ENCODE measurements around the gene NRP1.
"Not testable (repeated sequence)": the region's sequence is repeated elsewhere in the genome, so short reads cannot be mapped to it uniquely, and the experiment has no call there.

The NRP1 gene

DNA sequence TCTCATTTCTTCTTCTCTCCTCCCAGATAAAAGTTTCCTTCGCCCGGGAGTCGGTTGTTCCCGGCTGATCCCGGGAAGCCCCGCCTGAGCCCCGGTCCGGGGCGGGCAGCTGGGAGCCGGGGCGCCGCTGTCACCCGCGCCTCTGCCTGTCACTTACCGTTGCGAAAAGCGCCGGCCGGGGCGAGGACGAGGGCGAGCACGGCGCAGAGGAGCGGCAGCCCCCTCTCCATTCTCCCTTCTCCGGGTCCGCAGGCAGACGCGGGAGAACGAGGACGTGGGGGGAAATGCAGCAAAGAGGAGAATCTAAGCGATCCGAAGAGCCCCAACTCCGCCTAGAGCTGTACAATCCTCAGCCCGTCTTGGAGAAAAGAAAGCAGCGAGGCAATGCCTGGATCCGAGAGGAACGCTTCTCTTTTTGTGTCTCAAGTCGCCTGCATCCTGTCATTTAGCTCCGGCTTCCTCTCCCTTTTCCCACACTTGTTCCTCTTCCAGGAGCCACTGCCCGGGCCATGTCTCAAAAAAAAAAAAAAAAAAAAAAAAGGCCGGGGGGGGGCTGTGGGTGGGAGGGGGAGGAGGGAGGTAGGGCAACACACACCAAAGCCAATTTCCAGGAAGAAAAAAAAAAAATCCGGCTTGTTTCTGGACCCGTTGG lies at the start of gene NRP1:
NRP1 (minus strand) TSS at position 515 of the 652 bp plus-strand sequence; CDS start at position 230, 285 bp downstream.
- DNase-seq, result no peak

DNA sequence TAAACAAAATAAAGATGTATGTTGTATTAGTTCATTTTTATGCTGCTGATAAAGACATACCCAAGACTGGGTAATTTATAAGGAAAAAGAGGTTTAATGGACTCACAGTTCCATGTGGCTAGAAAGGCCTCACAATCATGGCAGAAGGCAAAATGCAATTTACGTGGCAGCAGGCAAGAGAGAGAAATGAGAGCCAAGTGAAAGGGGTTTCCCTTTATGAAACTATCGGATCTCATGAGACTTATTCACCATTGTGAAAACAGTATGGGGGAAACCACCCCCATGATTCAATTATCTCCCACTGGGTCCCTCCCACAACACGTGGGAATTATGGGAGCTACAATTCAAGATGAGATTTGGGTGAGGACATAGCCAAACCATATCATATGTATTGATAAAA lies 49.7 kb upstream of the NRP1 start:
- not testable (repeated sequence) for DNase-seq

DNA sequence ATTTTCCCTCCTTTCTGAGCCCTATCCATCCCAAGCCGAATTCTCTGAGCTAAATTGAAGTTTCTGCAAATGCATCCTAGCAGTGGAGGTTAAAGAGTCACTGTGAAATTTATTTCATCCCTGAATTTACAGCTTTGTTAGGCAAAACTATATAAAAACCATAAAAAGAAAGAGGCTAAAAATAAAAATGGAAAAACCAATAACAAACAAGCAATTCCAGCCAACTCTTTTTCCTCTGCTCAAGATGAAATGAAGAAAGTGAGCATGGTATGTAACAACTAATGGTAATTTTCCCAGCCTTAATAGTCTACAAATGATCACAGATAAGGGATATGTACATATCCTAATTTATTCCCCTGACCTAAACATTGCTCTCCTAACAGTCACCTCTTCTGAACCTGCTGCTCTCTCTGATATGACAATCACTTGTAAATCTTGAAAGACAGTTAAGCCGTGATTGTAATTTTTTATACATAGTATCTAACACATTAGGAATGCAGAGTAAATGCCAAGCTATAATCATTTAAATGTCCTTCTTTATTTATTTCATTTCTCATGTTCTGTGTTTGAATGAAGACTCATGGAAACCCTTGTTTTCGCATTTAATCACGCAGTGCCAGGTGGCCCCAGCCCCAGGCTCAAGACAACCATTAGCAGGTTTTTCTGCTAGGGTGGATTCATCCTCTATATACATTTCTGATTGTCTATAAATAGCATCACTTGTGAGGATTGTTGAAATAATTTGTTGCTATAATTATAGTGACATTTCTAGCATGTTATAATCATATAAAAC lies 48.6 kb upstream of the NRP1 start:
- no peak for DNase-seq

DNA sequence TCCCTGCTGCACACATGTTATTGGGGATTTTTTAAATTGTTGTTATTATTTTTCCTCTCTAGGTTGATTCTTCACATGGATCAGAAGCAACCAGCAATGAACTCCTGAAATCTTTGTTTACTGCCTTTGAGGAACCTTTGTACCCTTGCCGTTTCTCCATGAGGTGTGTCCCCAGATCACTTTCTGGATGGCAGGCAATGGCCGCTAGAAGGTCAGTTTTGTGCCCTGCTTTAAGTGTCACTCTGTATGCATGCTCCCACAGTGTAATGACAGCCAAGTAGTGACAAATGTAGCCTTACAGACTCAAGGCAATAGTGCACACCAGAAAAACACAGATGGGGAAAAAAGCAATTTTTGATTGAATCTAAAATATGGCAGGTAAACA lies 47.7 kb upstream of the NRP1 start:
- DNase-seq, result no peak

DNA sequence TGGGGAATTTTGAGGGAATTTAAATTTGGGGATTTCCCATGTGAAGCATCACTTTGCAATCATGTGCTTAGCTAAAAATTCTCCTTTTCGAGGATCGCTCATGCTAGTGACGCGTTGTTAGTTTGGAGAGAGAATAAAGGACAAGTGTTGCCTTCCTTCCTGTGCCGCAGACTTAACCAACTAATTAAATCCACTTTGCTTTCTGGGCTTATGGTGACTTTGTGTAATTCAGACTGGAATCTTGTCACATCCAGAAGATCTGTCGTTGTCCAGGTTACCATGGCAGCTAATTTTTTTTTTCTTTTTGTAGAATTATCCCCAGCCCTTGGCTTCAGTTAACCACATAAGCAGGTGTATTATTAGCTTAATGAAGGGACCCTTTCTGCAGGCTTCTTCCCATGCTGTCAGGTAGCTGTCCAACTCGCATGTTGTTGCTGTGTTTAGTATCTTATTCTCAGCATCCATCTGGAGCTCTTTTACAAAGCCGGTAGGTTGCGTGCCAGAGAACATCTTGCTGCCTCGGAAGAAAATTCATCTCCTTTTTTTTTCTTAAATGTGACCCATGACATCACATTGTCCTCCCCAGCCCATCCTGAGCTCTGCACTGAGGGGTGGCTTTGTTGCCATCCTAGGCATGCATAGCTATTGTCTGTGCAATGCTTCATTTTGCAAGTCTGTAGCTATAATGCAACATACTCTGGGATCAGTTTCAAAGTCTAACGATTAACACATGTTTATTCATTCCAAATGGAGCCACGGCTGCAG lies 47.2 kb upstream of the NRP1 start:
- DNase-seq, result no peak

DNA sequence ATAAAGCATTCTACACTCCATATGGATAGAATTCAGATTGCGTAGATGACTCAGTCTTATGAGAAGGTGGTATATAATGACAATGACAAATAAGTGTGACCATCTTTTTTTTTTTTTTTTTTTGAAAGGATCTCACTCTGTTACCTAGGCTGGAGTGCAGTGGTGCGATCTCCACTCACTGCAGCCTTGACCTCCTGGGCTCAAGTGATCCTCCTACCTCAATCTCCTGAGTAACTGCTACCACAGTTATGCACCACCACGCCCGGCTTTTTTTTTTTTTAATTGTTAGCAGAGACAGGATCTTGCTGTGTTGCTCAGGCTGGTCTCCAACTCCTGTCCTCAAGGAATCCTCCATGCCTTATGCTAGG lies 43.2 kb upstream of the NRP1 start:
- DNase-seq, result no peak

DNA sequence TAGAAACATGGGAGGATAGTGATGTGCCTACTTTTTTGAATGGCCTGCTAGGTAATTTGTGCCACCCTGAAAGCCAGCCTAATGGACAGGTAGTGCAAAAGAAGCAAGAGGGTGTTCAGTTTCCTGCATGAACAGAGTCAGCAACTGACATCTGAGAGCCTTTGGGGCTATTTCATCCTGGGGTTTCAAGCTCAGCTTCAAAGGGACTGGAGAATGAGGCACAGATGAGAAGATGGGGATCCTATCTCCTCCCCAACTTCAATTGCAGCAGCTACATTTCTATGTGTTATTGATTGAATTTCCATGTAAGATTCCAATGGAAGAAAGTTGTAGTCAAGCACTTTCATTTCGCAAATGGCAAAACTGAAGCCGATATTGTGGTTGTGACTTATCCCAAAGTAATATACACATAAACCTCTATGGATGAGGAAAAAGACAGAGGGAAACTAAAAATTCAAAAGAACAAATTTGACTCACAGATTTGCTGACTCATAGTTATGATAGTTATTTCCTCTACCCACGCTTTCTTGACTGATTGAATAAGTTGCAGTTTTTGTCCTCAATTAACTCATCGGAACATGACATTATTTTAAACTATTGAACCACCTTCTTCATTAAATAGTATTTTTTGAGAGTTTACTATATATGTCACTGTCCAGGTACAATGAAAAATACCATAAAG lies 42.6 kb upstream of the NRP1 start:
- no peak for DNase-seq

DNA sequence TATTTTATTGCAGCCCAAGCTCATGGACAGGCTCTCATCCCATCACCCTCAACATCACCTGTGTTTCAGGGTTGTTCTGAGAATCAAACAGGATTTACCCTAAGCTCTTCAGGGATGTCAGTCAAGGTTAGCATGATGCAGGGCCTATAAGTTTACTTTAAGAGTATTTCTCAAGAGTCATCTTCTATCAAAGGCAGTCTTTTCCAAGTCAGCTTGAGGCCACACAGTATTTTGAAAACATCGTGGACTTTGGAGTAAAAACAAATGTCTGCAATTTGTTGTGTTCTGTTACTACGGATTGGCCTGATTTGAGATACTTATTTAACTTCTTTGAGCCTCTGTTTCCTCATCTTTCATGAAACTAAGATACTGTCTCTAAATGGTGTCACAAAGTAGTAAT lies 42.0 kb upstream of the NRP1 start:
- DNase-seq, result no peak

DNA sequence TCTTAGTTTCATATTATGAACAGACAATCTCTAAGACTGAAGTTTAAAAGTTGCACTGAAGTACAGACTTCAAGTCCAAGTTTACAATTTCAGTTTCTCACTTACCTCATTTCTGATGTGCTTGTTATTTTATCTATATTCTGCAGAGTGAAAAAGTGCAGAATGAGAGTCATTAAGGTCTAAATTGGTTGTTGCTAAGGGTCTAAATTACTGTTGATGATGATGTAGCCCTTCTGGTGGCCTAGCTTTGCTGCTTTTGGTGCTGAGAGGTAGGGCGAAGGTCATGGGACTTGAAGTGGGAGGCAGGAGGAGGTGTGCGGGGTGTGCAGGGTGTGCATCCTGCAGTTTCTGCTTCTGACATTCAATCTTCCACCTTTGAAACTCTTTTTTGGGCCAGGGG lies 38.8 kb upstream of the NRP1 start:
- DNase-seq, result no peak

DNA sequence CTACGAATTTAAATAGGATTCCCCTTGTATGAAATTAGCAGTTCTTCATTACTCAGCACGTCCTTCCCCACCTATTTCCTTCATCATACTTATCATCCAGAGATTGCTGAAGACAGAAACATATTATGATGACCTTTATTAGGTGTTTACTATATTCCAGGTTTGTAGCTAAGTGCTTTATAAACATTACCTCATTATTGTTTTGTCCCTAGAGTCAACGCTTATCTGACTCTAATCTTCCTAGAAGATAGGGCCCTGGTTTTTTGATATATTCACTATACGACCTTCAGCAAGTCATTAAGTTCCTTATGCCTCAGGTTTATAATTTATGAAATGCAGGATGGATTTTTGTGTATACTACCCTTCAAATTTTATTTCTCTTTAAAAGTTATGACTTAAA lies 36.8 kb upstream of the NRP1 start:
- DNase-seq, result no peak

DNA sequence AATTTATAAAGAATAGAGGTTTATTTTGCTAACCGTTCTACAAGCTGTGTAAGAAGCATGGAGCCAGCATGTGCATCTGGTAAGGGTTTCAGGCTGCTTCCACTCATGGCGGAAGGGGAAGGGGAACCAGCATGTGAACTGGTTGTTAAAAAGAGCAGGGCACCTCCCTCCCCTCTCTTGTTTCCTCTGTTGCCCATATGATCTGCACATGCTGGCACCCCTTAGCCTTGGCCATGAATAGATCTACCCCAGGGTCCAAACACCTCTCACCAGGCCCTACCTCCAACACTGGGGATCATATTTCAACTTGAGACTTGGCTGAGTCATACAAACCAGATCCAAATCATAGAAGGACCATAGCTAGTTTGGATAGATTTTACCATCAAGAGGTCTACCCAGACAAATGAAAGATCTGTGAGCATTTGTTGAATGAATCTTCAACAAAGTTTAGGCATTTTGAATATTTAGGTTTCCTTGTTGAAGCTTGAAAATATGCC lies 36.0 kb upstream of the NRP1 start:
- DNase-seq, result no peak

DNA sequence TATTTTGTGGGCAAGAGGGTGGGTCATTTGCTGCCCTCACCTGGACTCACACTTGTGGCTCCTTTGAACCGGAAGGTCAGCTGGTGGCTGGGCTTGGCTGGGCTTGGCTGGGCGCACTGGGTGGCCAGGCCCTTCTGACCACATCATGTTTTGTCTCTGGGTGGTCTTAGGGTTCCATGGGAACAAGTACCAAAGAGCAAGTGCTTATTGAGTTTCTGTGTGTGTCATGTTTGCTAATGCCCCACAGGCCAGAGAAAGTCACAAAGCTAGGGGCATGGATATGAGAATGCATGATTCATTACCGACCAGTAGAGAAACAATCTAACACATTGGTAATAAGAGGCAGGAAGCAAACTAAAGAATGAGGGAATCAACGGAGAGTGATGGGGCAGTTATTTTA lies 33.6 kb upstream of the NRP1 start:
- DNase-seq, result no peak

DNA sequence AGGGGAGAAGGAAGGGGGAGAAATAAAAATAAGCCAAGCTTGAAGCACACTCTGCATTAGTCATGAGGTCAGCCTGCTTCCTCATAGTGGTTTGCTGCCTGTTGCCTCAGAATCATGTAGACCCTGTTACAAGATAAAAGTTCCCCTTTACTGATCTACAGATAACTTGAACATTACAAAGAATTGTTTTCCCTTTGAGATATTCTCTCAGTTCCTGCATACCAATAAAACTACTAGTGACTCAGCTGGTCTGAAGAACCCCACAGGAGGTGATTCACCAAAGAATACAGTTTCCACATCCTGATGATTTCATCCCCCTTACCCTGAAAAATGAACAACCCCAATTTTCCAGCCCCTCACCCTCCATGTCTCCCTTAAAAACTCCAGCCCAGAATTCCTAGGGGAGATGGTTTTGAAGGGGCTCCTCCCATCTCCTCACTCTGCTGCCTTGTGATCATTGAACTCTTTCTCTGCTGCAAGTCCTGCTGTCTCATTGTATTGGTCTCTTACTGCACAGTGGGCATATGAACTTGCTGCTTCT lies 31.5 kb upstream of the NRP1 start:
- DNase-seq, result no peak

DNA sequence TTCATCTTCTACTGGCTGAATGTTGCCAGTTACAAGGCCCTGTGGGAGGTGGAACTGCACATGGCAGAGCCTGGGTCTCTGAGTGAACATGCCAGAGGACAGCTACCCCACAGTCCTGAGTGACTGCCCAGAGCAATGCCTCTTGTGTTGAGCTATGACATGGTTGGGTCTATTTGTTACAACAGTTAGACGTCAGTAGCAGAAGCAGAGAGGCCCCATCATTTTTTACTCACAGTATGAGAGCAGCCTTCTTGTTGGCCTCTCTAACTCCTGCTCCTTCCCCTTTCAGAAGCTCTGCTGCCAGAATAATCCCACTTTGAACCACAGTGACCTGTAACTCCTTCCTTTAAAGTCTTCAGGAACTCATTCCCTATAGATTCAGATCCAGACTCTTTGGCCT lies 30.8 kb upstream of the NRP1 start:
- DNase-seq, result no peak

DNA sequence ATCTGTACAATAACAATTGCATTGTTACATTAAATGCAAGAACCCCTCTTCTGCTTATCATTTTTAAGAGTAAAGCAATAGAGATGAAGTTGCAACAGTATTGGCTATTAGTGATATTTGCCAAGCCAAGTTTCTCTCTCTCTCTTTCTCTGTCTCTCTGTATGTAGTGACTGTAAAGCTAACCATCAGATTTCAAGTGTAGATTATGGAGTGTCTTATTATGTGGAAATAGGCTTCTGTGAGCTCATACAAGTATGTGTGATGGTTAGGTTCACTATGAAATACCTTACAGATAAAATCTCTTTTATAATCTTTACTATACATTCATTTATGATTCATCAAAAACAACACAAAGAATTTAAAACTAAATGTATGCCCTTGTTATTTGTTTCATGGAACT lies 28.6 kb upstream of the NRP1 start:
- no peak for DNase-seq

DNA sequence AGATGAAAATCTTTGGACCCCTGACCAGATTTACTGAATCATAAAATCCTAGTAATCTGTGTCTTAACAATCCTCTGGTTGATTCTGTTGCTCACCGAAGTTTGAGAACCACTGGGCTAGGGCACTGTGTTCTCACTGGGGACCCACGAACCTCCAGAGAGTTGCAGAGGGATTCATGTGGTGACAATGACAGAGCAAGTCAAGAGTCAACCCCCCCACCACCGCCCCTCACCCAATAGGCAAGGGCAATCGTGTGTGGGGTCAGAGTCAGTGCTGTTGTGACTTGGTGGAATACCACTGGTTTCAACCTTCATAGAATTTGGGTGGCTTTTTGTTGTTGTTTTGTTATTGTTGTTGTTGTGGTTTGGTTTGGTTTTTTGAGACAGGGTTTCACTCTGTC lies 23.5 kb upstream of the NRP1 start:
- DNase-seq, result no peak

DNA sequence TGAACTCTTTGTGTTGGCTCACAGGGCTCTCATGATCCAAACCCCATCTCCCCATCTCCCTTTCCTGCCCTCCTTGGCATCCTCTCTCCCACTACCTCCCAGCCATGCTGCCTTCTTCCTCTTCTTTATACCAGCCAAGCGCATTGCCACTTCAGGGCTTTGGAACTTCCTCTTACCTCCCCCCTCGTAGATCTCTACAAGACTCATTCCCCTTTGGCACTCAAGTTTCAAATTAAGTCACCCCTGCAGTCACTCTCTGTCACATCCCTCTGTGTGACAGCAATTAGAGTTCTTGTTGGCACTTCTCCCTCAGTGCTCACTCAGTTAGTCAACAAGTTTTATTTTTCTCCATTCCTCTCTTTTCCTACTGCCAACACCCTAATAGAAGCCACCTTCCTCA lies 20.8 kb upstream of the NRP1 start:
- no peak for DNase-seq

DNA sequence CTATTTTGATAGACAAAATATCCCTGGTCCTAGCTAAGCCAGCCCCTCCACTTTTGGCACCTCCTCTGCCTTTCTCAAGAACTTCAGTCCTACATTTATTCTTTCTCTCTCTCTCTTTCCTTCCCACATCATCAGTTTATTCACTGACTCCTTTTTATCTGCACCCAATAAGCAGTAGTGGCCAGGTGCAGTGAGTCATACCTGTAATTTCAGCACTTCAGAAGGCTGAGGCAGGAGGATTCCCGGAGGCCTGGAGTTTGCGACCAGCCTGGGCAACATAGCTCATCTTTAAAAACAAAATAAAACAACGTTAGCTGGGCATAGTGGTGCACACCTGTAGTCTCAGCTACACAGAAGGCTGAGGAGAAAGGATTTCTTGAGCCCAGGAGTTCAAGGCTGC lies 19.4 kb upstream of the NRP1 start:
- DNase-seq, result no peak

DNA sequence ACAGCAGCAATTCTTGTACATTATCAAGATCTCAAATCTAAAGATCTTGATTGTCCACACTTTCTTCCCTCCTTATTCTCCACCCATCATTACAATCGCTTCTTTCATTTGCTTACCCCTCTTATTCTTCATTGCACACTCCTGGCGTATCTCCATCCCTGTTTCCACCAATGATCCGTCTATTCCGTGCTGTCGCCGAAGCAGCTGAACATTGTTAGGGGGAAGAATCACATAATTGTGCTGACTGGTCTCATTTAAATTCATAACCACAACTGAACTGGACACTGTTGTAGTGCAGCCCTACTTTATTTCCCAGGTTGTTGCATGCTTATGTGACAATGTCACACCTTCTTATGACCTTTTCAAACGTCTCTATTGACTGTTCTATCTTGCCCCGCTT lies 18.9 kb upstream of the NRP1 start:
- no peak for DNase-seq

DNA sequence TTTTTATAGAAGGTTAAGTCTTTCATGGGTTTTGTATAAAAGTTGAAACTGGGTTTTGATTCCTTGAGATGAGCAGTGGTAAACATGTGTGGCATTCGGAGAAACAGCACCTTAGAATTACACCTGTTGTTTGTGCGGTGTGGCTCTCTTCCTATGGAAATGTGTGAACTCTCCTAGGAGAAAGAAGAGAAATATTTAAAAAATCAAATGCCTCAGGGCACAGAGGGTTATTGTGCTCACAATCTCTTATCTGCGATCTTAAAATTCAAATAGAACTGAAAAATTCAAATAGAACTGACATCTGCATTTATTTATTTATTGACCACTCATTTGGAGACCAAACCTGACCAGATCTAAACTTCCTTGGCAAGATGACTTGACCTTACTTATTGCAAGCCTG lies 18.1 kb upstream of the NRP1 start:
- DNase-seq, result no peak

DNA sequence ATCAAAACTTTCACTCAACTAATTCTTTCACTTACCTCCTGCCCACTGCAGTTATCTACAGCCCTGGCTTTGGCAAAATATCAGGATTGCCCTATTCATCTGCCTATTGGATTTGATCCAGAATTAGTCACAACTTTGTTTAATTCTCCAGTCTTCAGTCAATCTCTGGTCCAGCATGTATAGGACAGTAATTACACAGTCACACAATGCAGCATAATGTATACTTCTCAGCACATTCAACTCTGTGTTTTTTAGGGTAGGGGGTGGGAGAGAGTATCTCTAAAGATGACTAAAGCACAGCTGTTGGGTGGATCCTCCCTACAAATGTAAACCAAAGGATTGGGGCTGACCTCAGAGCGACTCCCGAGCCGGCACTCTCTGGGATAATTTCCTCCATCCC lies 17.7 kb upstream of the NRP1 start:
- no peak for DNase-seq

DNA sequence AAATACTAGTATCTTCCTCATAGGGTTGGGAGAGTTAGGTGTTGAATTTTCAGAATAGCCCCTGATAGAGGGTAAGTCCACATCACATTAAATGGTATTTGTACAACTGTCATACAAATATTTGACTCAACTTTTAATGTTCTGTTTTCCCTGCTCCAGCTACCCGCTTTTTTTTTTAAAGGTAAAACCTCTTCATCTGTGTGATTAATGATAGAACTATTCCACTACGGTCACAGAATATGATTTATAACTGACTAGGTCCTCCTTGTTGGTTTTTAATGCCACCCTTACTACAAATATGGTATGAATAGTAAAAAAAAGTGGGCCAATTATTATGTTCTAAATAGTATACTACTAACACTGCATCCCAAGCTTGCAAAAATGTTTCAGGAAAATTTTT lies 15.6 kb upstream of the NRP1 start:
- DNase-seq, result no peak

DNA sequence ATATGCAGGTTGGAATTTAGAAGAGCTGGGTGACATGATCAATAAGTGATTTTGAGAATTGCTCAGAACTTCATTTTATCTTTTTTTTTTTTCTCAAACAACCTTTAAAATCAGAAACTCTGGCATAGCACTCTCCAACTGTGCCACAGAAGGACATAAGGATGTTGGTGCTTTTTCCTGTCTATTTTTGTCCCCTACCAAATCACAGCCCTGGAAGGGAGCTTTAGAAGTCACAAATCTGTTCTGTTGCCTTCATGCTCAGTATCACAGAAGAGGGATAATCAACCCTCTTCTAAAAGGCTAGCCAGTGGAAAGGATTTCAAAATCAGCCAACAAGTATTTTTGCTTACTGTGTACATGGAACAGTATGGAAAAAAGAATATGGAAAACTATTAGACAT lies 14.8 kb upstream of the NRP1 start:
- no peak for DNase-seq
